ENCODE measurements around the gene FASTKD2. TPM values are rescaled to one million over a fixed set of nuclear protein-coding genes. Genes with fewer than 3 reads are reported as not detected.
A peak's percentile ranks its signal among the peaks of the same experiment; 100 is the strongest.

FASTKD2 gene
- total RNA-seq, 1 experiment from 2014 or later: 41.4 TPM

- H3K36me3 ChIP-seq (ENCODE audit: low read depth, low read length): no peaks in the 10 kb centered on the region
- no peak overlapping the region for H3K9ac ChIP-seq (ENCODE audit: low read length)
- H4K20me1 ChIP-seq (ENCODE audit: low read length): no peaks in the 10 kb centered on the region
- H3K9me3 ChIP-seq (ENCODE audit: low read length): no peaks in the 10 kb centered on the region
- no peaks in the 10 kb centered on the region for H3F3A ChIP-seq (ENCODE audit: low read length, unreplicated experiment)
- DNase-seq (no peak), ATAC-seq (no peak)
- BruUV-seq (replicated peaks): no TSS peak
- no peak overlapping the region for H2AFZ ChIP-seq (ENCODE audit: low read length)
- intact Hi-C loops (cut with micrococcal nuclease): no loop called here
- TF ChIP-seq EZH2phosphoT487 (IDR thresholded peaks at IDR 0.05; ENCODE audit: borderline replicate concordance, low read length) (no peak), EZH2 (IDR thresholded peaks at IDR 0.05; ENCODE audit: low read length, unreplicated experiment) (no peak), CTCF (conservative IDR thresholded peaks at IDR 0.05; ENCODE audit: low read depth, low read length) (no peak)
- H3K4me2 ChIP-seq (ENCODE audit: low read length): no peak overlapping the region
- H3K4me3 ChIP-seq (ENCODE audit: low read length): no peak overlapping the region
- H3K27me3 ChIP-seq (ENCODE audit: low read length): peaks cover 63% of the 10 kb centered on the region
- no peaks in the 10 kb centered on the region for H3K4me1 ChIP-seq (ENCODE audit: insufficient read depth, low read length)
- POLR2A ChIA-PET (ENCODE audit: unreplicated experiment): no interaction called here
- no peaks in the 10 kb centered on the region for H3K9me2 ChIP-seq (replicated peaks; ENCODE audit: low read length)
- H3K79me2 ChIP-seq (ENCODE audit: low read length): no peaks in the 10 kb centered on the region
- CTCF ChIA-PET: no interaction called here
- H3K27ac ChIP-seq (ENCODE audit: low read length): no peak overlapping the region
Observed at GRCh38 chr2:206756816-206757215, 8.6 kb upstream of the FASTKD2 start.

- H3K36me3 ChIP-seq (ENCODE audit: low read depth, low read length): peaks cover 17% of the 10 kb centered on the region
- no peaks in the 10 kb centered on the region for H3K9me3 ChIP-seq (ENCODE audit: low read length)
- ATAC-seq: peak; percentile 11; the same call in 1 of the 2 replicates
- H4K20me1 ChIP-seq (ENCODE audit: low read length): 0 out of 2 replicates have a peak, but pooled peaks cover 2% of the 10 kb centered on the region
- peaks cover 24% of the 10 kb centered on the region for H3K4me1 ChIP-seq (ENCODE audit: insufficient read depth, low read length)
- H3K79me2 ChIP-seq (ENCODE audit: low read length): peaks cover 39% of the 10 kb centered on the region
- no peak for DNase-seq
- peak overlapping the region; percentile 88 for H2AFZ ChIP-seq (ENCODE audit: low read length)
- CTCF ChIA-PET: interaction anchor here (0.6 kb wide), 1 partner anchor 861 kb away, joined by 3 read pairs; no protein-coding TSS in a partner anchor
- H3K27ac ChIP-seq (ENCODE audit: low read length): peak overlapping the region; percentile 87
- intact Hi-C loops (cut with micrococcal nuclease): loop anchor here (5.0 kb wide), 2 partner anchors 72 to 207 kb away; no protein-coding TSS in a partner anchor
- no TSS peak for BruUV-seq (replicated peaks)
- no peaks in the 10 kb centered on the region for H3K9me2 ChIP-seq (replicated peaks; ENCODE audit: low read length)
- H3K4me3 ChIP-seq (ENCODE audit: low read length): peak overlapping the region; percentile 100
- TF ChIP-seq EZH2 (IDR thresholded peaks at IDR 0.05; ENCODE audit: low read length, unreplicated experiment): no peak
- TF ChIP-seq EZH2phosphoT487 (IDR thresholded peaks at IDR 0.05; ENCODE audit: borderline replicate concordance, low read length): no peak
- no peak for TF ChIP-seq CTCF (conservative IDR thresholded peaks at IDR 0.05; ENCODE audit: low read depth, low read length)
- peak overlapping the region; percentile 99 for H3K9ac ChIP-seq (ENCODE audit: low read length)
- no peaks in the 10 kb centered on the region for H3F3A ChIP-seq (ENCODE audit: low read length, unreplicated experiment)
- H3K27me3 ChIP-seq (ENCODE audit: low read length): peaks cover 22% of the 10 kb centered on the region
- peak overlapping the region; percentile 88 for H3K4me2 ChIP-seq (ENCODE audit: low read length)
- POLR2A ChIA-PET (ENCODE audit: unreplicated experiment): interaction anchor here (0.6 kb wide), 1 partner anchor 853 kb away, joined by 4 read pairs; no protein-coding TSS in a partner anchor
Observed at GRCh38 chr2:206764673-206765241, 649 bp upstream of the FASTKD2 start.
